ENCODE measurements around the gene PAK5. TPM values are rescaled to one million over a fixed set of nuclear protein-coding genes. Genes with fewer than 3 reads are reported as not detected.

Gene PAK5
- total RNA-seq, 1 donor from 2014 or later = 0.25 TPM

GRCh38 chr20:9837634-9838033 lies 1.2 kb downstream of the PAK5 start:
- H3K27ac ChIP-seq = no peak overlapping the region
- H3K4me1 ChIP-seq = peaks cover 16% of the 10 kb centered on the region
- no peak for DNase-seq (ENCODE audit: extremely low spot score in 2 of 2)
- no peak for TF ChIP-seq POLR2A (IDR thresholded peaks at IDR 0.05)
- no peak for TF ChIP-seq POLR2AphosphoS5 (IDR thresholded peaks at IDR 0.05; ENCODE audit: insufficient read depth in 1 of 2, low read depth in 1 of 2)
- TF ChIP-seq CTCF (IDR thresholded peaks at IDR 0.05) = no peak
- intact Hi-C loops (cut with DNase I) = no loop called here
- H3K36me3 ChIP-seq = no peaks in the 10 kb centered on the region
- H3K27me3 ChIP-seq = no peaks in the 10 kb centered on the region
- no peak overlapping the region for H3K4me3 ChIP-seq
- H3K9me3 ChIP-seq = no peaks in the 10 kb centered on the region

GRCh38 chr20:9835302-9835701 lies 3.6 kb downstream of the PAK5 start:
- TF ChIP-seq CTCF (IDR thresholded peaks at IDR 0.05) = no peak
- no peak overlapping the region for H3K27ac ChIP-seq
- H3K4me3 ChIP-seq = no peak overlapping the region
- H3K36me3 ChIP-seq = no peaks in the 10 kb centered on the region
- intact Hi-C loops (cut with DNase I) = no loop called here
- no peaks in the 10 kb centered on the region for H3K27me3 ChIP-seq
- H3K4me1 ChIP-seq = peaks cover 16% of the 10 kb centered on the region
- H3K9me3 ChIP-seq = no peaks in the 10 kb centered on the region
- DNase-seq (ENCODE audit: extremely low spot score in 2 of 2) = no peak

DNA sequence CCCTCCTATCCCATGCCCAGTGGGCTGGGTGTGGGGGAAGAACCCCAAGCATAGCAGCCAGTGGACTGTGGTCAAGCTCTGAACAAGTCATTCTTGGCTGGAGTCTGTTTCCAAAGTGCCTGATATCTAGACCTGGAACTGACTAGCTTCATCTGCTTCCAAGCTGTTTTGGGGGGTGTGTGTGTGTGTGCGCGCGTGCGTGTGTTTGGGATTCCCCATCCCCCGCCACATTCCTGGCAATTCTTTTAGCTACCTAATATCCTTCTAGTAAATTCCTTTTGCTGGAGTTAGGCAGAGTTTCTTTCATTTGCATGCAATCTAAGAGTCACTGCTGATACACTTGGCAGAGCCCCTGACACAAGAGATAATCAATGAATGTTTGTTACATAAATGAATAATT lies 7.8 kb downstream of the PAK5 start:
- Histone ChIP-seq H3K36me3 (no peaks in the 10 kb centered on the region), H3K27ac (no peak overlapping the region), H3K4me3 (no peak overlapping the region), H3K4me1 (no peaks in the 10 kb centered on the region), H3K27me3 (no peaks in the 10 kb centered on the region), H3K9me3 (no peaks in the 10 kb centered on the region)
- intact Hi-C loops (cut with DNase I) = no loop called here
- TF ChIP-seq POLR2AphosphoS5 (IDR thresholded peaks at IDR 0.05; ENCODE audit: insufficient read depth in 1 of 2, low read depth in 1 of 2) (no peak), CTCF (IDR thresholded peaks at IDR 0.05) (no peak), POLR2A (IDR thresholded peaks at IDR 0.05) (no peak)
- DNase-seq (ENCODE audit: extremely low spot score in 2 of 2) = no peak

DNA sequence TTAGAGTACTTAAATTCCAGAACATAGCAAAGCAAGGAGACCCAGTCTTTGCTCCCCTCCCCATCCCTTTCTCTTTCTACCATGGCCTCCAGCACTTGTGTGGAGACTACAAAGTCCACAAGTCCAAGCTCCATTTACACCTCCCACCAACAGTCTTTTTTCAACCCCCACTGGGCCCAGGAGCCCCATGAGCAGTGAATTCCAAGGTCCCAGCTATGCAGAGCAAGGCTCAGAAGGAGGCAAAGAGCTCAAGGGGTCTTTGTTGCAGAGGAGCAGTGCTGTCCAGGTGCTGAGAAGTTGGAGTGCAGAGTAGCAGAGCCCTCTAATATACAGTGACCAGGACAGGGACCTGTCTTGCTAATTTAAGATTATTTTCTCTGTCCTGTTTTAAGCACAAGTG lies 9.0 kb downstream of the PAK5 start:
- Histone ChIP-seq H3K4me1 (no peaks in the 10 kb centered on the region), H3K9me3 (no peaks in the 10 kb centered on the region), H3K4me3 (no peak overlapping the region), H3K27me3 (no peaks in the 10 kb centered on the region), H3K36me3 (no peaks in the 10 kb centered on the region), H3K27ac (no peak overlapping the region)
- intact Hi-C loops (cut with DNase I) = no loop called here
- DNase-seq (ENCODE audit: extremely low spot score in 2 of 2) = no peak
- TF ChIP-seq CTCF (IDR thresholded peaks at IDR 0.05) (no peak), POLR2A (IDR thresholded peaks at IDR 0.05) (no peak), POLR2AphosphoS5 (IDR thresholded peaks at IDR 0.05; ENCODE audit: insufficient read depth in 1 of 2, low read depth in 1 of 2) (no peak)

- Histone ChIP-seq H3K9me3 (no peaks in the 10 kb centered on the region), H3K36me3 (no peaks in the 10 kb centered on the region), H3K4me3 (no peak overlapping the region), H3K4me1 (no peaks in the 10 kb centered on the region), H3K27ac (no peak overlapping the region), H3K27me3 (no peaks in the 10 kb centered on the region)
- DNase-seq (ENCODE audit: extremely low spot score in 2 of 2) = no peak
- intact Hi-C loops (cut with DNase I) = no loop called here
- TF ChIP-seq POLR2AphosphoS5 (IDR thresholded peaks at IDR 0.05; ENCODE audit: insufficient read depth in 1 of 2, low read depth in 1 of 2) (no peak), CTCF (IDR thresholded peaks at IDR 0.05) (no peak)
Observed at GRCh38 chr20:9817654-9818053, 21.2 kb downstream of the PAK5 start.
